ENCODE measurements around the gene BNC2.

Gene BNC2

DNA sequence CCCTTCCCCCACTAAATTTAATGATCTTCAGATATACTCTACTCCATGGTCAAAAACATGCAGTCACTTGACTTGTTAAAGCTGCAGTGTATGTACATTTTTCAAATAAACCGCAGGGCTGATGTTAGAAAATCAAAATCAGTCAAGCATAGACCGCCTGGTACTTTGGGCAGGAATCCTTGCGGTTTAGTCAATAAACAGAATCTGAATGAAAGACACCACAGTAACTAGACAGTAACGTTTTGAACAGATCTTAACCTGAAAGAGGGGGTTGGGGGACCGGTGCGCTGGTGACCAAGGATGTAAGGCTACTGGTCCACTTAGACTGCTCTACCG is 188.8 kb downstream of the BNC2 start:
- H3K27ac ChIP-seq (ENCODE audit: low read length): no peak overlapping the region
- no peaks in the 10 kb centered on the region for H3K9me3 ChIP-seq (ENCODE audit: control insufficient read depth, low read depth, low read length)
- H3K27me3 ChIP-seq (ENCODE audit: control insufficient read depth, insufficient read depth, low read length): no peaks in the 10 kb centered on the region
- peaks cover 29% of the 10 kb centered on the region for H3K4me1 ChIP-seq (ENCODE audit: control insufficient read depth, low read depth, low read length)
- H3K36me3 ChIP-seq (ENCODE audit: control insufficient read depth, low read depth, low read length): no peaks in the 10 kb centered on the region
- H3K4me3 ChIP-seq (ENCODE audit: low read length): no peak overlapping the region
- H3K9ac ChIP-seq (ENCODE audit: low read length): no peak overlapping the region

DNA sequence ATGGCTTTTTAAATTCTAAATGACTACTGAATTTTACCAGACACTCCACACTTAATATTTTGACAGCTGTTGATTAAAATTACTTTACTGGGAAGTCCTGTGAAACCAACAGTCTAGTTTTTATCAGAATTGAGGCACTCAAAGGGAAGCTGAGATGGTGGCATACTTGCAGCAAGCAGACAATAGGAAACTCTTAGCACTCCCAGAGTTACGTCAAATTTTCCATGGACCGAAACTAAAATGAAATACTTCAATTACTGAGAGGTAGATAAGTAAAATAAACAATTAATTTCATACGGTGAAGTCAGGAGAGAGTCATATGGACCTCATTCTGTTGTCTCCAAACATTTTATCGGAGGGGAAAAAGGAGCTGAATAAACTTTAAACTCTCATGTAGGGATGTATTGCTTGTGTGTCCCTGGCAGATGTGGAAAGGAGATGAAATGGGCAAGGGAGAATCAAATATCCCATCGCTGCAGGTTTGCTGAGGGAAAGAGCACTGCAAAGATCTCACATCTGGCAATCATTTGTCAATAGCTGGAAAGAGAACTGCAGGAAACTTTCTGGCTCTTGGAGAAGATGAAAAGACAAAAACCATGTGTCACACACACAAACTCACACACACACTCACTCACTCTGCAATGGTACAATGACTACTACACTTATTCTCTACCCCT is 189.4 kb downstream of the BNC2 start:
- no peak overlapping the region for H3K9ac ChIP-seq (ENCODE audit: low read length)
- peaks cover 28% of the 10 kb centered on the region for H3K4me1 ChIP-seq (ENCODE audit: control insufficient read depth, low read depth, low read length)
- H3K4me3 ChIP-seq (ENCODE audit: low read length): no peak overlapping the region
- H3K27me3 ChIP-seq (ENCODE audit: control insufficient read depth, insufficient read depth, low read length): no peaks in the 10 kb centered on the region
- H3K27ac ChIP-seq (ENCODE audit: low read length): no peak overlapping the region
- H3K36me3 ChIP-seq (ENCODE audit: control insufficient read depth, low read depth, low read length): no peaks in the 10 kb centered on the region
- H3K9me3 ChIP-seq (ENCODE audit: control insufficient read depth, low read depth, low read length): no peaks in the 10 kb centered on the region

DNA sequence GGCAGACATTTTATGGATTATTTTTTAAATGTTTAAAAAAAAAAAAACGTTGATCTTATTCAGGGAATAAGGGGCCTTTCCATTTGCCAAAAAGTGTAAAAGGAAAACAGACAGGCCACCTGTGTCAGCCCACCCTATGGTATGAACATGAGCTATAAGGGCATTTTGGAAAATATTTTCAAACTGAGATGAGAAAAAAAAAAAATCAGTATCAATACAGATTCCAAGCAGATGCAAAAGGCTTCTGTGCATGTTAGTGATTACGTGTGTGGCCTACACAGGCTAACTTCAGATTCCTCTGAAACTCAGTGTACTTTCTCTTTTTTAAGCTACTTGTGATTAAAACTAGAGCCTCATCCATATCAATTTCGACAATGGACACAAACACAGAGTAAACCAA is 189.9 kb downstream of the BNC2 start:
- peaks cover 28% of the 10 kb centered on the region for H3K4me1 ChIP-seq (ENCODE audit: control insufficient read depth, low read depth, low read length)
- no peaks in the 10 kb centered on the region for H3K27me3 ChIP-seq (ENCODE audit: control insufficient read depth, insufficient read depth, low read length)
- H3K36me3 ChIP-seq (ENCODE audit: control insufficient read depth, low read depth, low read length): no peaks in the 10 kb centered on the region
- H3K27ac ChIP-seq (ENCODE audit: low read length): no peak overlapping the region
- no peaks in the 10 kb centered on the region for H3K9me3 ChIP-seq (ENCODE audit: control insufficient read depth, low read depth, low read length)
- no peak overlapping the region for H3K9ac ChIP-seq (ENCODE audit: low read length)
- no peak overlapping the region for H3K4me3 ChIP-seq (ENCODE audit: low read length)

DNA sequence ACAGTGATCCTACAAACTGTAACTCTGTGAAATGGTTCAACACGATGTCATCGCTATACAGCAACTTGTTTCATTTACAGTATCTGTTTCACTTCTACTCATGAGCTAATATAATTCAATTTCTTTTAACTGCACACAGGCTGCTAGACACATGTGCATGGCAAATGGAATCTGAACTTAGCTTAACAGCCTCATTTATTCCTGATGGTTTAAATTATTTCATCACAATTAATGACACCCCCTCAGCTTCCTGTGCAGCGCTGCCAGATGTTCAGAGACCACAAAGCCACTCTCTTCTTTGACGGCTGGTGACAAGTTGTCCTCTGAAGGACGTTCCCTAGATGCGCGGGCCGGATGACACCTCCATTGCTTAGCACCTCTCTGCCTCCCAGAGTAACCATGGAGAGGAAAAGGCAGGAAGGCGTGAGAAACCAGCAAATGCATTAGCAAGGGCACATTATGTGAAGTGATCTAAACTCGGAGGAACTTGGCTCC is 191.1 kb downstream of the BNC2 start:
- no peaks in the 10 kb centered on the region for H3K9me3 ChIP-seq (ENCODE audit: control insufficient read depth, low read depth, low read length)
- H3K27ac ChIP-seq (ENCODE audit: low read length): no peak overlapping the region
- H3K9ac ChIP-seq (ENCODE audit: low read length): no peak overlapping the region
- H3K27me3 ChIP-seq (ENCODE audit: control insufficient read depth, insufficient read depth, low read length): no peaks in the 10 kb centered on the region
- peaks cover 28% of the 10 kb centered on the region for H3K4me1 ChIP-seq (ENCODE audit: control insufficient read depth, low read depth, low read length)
- H3K36me3 ChIP-seq (ENCODE audit: control insufficient read depth, low read depth, low read length): no peaks in the 10 kb centered on the region
- H3K4me3 ChIP-seq (ENCODE audit: low read length): no peak overlapping the region

DNA sequence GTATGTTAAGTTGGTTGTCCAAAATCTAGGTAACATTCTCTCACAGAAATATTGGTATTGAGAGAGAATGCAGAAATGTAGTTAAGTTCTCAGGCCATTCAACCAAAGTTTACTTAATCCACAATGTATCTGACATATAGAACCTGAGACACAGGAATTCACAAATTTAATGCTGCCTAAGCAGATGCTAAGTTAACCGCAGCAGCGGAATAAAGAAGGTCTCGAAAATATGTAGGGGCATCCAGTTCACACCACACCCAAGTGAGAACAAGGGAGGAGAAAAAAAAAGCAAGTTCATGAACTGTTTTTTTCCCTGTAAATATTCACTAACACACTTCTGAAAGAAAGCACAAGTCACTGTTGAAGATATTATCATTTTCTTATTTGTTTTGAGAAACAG is 194.0 kb downstream of the BNC2 start:
- Histone ChIP-seq H3K4me3 (ENCODE audit: low read length) (no peak overlapping the region), H3K27ac (ENCODE audit: low read length) (no peak overlapping the region), H3K27me3 (ENCODE audit: control insufficient read depth, insufficient read depth, low read length) (no peaks in the 10 kb centered on the region), H3K4me1 (ENCODE audit: control insufficient read depth, low read depth, low read length) (peaks cover 16% of the 10 kb centered on the region), H3K36me3 (ENCODE audit: control insufficient read depth, low read depth, low read length) (no peaks in the 10 kb centered on the region), H3K9ac (ENCODE audit: low read length) (no peak overlapping the region), H3K9me3 (ENCODE audit: control insufficient read depth, low read depth, low read length) (no peaks in the 10 kb centered on the region)

DNA sequence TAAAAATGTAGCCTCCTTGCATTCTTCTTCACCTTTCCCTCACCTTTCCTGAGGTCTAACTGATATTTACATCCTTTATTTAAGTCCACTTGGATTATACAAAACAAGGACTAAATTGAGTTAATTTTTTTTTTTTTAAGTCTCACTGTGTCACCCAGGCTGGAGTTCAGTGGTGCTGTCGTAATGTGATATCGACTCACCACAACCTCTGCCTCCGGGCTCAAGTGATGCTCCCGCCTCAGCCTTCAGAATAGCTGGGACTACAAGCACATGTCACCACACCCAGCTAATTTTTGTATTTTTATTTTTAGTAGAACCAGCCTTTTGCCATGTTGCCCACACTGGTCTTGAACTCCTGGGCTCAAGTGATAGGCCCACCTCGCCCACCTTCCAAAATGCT is 195.3 kb downstream of the BNC2 start:
- H3K9me3 ChIP-seq (ENCODE audit: control insufficient read depth, low read depth, low read length): no peaks in the 10 kb centered on the region
- H3K27me3 ChIP-seq (ENCODE audit: control insufficient read depth, insufficient read depth, low read length): no peaks in the 10 kb centered on the region
- no peak overlapping the region for H3K27ac ChIP-seq (ENCODE audit: low read length)
- H3K9ac ChIP-seq (ENCODE audit: low read length): no peak overlapping the region
- no peaks in the 10 kb centered on the region for H3K36me3 ChIP-seq (ENCODE audit: control insufficient read depth, low read depth, low read length)
- H3K4me3 ChIP-seq (ENCODE audit: low read length): no peak overlapping the region
- peaks cover 11% of the 10 kb centered on the region for H3K4me1 ChIP-seq (ENCODE audit: control insufficient read depth, low read depth, low read length)

DNA sequence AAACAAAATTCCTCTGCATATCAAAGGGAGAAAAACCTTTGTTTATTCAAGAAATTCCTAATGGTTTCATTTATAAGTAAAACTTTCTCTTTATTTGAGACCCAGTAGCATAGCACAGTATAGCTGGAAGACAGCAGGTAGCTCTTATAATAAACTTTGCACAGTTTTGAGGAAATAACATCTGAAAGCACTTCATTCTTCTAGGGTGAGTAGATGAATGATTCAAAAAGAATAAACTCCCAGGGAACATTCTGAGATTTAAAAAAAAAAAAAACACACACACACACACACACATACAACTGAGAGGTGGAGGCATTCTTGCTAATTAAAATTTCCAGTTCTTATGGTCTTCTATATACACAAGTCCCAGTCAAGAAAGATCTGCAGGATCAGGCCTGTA is 197.3 kb downstream of the BNC2 start:
- Histone ChIP-seq H3K9me3 (ENCODE audit: control insufficient read depth, low read depth, low read length) (no peaks in the 10 kb centered on the region), H3K36me3 (ENCODE audit: control insufficient read depth, low read depth, low read length) (no peaks in the 10 kb centered on the region), H3K4me1 (ENCODE audit: control insufficient read depth, low read depth, low read length) (peaks cover 4% of the 10 kb centered on the region), H3K27me3 (ENCODE audit: control insufficient read depth, insufficient read depth, low read length) (no peaks in the 10 kb centered on the region), H3K27ac (ENCODE audit: low read length) (no peak overlapping the region), H3K9ac (ENCODE audit: low read length) (no peak overlapping the region), H3K4me3 (ENCODE audit: low read length) (no peak overlapping the region)

DNA sequence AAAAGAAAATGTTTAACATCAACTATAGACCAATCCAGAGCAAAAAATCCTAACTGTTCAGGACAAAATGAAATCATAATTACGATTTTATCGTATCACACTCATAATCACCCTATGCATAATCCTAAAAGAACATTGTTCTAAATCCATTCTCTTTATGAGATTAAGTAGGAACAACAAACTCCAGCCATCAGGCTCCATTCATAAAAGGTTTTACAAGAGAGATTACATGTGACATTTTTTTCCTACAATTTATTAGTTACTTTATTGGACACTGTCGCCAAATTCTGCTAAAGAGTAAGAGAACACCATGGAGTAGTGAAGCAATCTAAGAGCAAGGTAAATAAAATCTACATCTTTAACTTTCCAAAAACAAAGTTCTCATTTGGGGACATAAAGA is 198.0 kb downstream of the BNC2 start:
- Histone ChIP-seq H3K27ac (ENCODE audit: low read length) (no peak overlapping the region), H3K9ac (ENCODE audit: low read length) (no peak overlapping the region), H3K9me3 (ENCODE audit: control insufficient read depth, low read depth, low read length) (no peaks in the 10 kb centered on the region), H3K36me3 (ENCODE audit: control insufficient read depth, low read depth, low read length) (no peaks in the 10 kb centered on the region), H3K4me1 (ENCODE audit: control insufficient read depth, low read depth, low read length) (peaks cover 4% of the 10 kb centered on the region), H3K4me3 (ENCODE audit: low read length) (no peak overlapping the region), H3K27me3 (ENCODE audit: control insufficient read depth, insufficient read depth, low read length) (no peaks in the 10 kb centered on the region)

DNA sequence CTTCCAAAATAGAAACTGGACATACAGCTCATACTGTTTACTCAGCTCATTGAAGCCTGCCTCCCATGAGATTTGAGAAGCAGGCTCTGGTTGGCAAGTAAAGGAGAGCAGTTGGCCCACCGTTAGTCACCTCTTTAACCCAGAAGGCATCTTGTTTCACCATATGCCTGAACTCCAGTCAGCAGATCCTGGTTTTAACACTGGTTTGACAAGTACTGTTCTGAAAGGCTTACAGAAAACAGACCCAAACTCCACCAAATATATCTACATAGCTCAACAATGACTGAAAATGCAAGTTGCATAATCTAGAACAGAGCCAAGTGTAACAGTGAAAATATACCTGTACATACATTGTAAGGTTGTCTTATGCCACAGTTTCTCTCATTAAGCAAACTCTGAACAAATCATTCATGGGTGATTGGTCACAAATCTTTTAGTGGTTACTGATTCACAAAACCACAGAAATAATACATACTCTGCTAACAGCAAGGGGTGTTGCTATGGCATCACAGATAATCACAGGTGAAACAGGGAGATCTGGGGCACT is 198.8 kb downstream of the BNC2 start:
- Histone ChIP-seq H3K9me3 (ENCODE audit: control insufficient read depth, low read depth, low read length) (no peaks in the 10 kb centered on the region), H3K27me3 (ENCODE audit: control insufficient read depth, insufficient read depth, low read length) (no peaks in the 10 kb centered on the region), H3K27ac (ENCODE audit: low read length) (no peak overlapping the region), H3K4me1 (ENCODE audit: control insufficient read depth, low read depth, low read length) (peaks cover 4% of the 10 kb centered on the region), H3K36me3 (ENCODE audit: control insufficient read depth, low read depth, low read length) (no peaks in the 10 kb centered on the region), H3K4me3 (ENCODE audit: low read length) (no peak overlapping the region), H3K9ac (ENCODE audit: low read length) (no peak overlapping the region)

DNA sequence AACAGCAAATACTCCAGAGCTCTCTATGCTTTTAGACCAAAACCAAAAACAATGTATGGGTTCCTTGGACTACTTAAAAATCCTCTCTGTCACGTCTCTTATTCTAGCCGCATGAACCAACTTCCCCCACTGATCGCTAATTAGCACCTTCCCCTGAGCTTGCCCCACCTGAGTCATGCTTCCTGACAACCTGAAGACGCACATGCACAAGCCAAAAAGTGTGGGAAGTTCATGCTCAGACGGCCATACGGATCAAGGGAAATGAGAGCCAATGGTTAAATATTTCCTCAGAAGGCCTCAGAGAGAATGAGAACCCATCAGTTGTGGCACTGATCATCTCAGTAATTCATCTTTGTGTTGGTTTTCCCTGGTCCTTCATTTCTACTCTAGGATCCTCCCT is 199.7 kb downstream of the BNC2 start:
- Histone ChIP-seq H3K4me1 (ENCODE audit: control insufficient read depth, low read depth, low read length) (peaks cover 4% of the 10 kb centered on the region), H3K36me3 (ENCODE audit: control insufficient read depth, low read depth, low read length) (no peaks in the 10 kb centered on the region), H3K9me3 (ENCODE audit: control insufficient read depth, low read depth, low read length) (no peaks in the 10 kb centered on the region), H3K4me3 (ENCODE audit: low read length) (no peak overlapping the region), H3K27ac (ENCODE audit: low read length) (no peak overlapping the region), H3K9ac (ENCODE audit: low read length) (no peak overlapping the region), H3K27me3 (ENCODE audit: control insufficient read depth, insufficient read depth, low read length) (no peaks in the 10 kb centered on the region)

DNA sequence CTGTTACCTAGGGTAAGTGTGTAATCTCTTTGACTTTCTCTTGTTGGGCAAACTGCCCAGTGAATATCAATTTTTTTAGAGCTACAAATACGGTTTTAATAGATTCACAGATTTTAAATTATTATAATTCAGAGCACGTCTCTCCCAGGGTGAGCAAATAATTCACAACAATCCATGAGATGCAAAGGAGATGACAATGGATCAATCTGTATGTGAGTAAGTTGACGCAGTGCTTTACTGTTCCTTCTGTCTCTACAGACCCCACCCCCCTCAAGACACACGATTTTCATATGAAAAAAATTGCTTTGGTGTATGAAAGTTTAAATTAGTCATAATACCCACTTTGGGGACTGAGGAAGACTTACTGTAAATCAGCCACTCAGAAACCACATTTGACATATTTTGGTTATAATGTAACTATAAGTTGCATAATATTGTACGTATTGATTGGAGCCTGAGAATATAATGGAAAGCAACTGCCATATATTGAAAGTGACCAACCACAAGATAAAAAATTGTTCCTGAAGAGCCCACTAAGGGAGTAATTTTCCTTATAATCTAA is 201.7 kb downstream of the BNC2 start:
- Histone ChIP-seq H3K9ac (ENCODE audit: low read length) (no peak overlapping the region), H3K27me3 (ENCODE audit: control insufficient read depth, insufficient read depth, low read length) (no peaks in the 10 kb centered on the region), H3K36me3 (ENCODE audit: control insufficient read depth, low read depth, low read length) (no peaks in the 10 kb centered on the region), H3K4me1 (ENCODE audit: control insufficient read depth, low read depth, low read length) (peaks cover 4% of the 10 kb centered on the region), H3K27ac (ENCODE audit: low read length) (no peak overlapping the region), H3K9me3 (ENCODE audit: control insufficient read depth, low read depth, low read length) (no peaks in the 10 kb centered on the region), H3K4me3 (ENCODE audit: low read length) (no peak overlapping the region)

DNA sequence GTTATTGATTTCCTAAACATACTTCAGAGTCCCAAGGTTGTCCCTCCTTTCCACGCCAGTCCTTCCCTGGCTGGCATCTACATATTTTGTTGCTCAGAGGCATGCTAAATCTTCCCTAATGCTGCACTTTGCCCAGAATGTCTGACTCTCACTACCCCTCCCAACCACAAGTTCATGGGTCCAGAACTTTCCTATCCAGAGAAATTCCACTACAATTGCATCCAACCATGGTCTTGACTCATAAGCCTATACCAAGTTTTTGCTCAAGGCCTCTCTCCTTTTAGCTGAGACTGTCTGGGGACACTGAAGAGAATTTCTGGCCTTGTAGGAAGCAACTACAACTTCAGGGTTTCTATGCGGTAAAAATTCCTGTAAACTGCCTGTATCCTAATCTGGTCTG is 206.3 kb downstream of the BNC2 start:
- Histone ChIP-seq H3K4me1 (ENCODE audit: control insufficient read depth, low read depth, low read length) (no peaks in the 10 kb centered on the region), H3K9me3 (ENCODE audit: control insufficient read depth, low read depth, low read length) (no peaks in the 10 kb centered on the region), H3K27me3 (ENCODE audit: control insufficient read depth, insufficient read depth, low read length) (no peaks in the 10 kb centered on the region), H3K4me3 (ENCODE audit: low read length) (no peak overlapping the region), H3K9ac (ENCODE audit: low read length) (no peak overlapping the region), H3K36me3 (ENCODE audit: control insufficient read depth, low read depth, low read length) (no peaks in the 10 kb centered on the region), H3K27ac (ENCODE audit: low read length) (no peak overlapping the region)
